Measurements from ENCODE around the gene ARHGAP18. TPM values are rescaled to one million over a fixed set of nuclear protein-coding genes. Genes with fewer than 3 reads are reported as not detected.

ARHGAP18 gene
- total and polyA plus RNA-seq, 5 donors from 2014 or later: 2.2 to 5.4 (median 5.0) TPM

DNA sequence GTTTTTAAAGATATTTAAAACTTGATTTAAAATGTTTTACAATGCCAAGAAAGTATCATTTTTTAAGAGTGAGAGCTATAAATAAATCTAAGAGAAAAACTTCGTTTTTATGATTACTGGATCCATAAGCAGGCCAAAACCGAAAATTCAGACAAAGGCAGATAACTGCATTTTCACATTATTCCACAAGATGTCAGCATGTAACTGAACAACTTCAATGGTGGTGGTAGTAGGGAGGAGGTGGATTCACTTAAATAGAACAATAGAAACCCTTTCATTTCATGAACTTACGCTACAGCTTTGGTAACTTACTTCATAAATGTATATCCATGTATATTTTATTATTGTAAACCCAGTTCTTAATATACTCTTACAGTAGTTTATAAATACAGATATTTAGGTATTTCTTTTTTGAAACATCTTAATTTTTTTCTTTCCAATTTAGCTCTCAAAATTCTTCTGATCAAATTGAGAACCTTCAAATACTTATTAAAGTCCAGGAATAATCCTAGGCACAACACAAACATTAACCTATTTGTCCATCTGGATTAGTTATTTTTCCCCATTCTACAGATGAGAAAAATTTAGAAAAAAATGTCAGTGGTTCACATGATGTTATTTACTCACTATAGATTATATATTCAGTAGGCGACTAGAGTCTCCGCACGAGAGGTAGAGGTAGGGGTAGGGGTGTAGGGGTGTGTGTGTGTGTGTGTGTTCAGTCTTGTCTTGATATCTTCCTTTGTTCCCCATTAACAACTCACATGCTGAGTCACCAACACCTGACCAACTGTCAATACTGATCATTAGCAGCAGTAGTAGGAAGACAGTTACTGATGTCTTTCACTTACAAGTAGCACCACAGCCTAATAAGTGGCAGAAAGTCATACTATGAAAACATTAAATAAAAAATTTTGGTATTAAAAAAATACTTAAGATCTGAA, 111.5 kb downstream of the ARHGAP18 start:
- H3K4me3 Mint-ChIP-seq: no peak overlapping the region
- DNase-seq (peak in 2 of 3 donors; percentile 75 to 84), ATAC-seq (ENCODE audit: low read depth in 2 of 2) (peak; percentile 86 to 89)
- Histone ChIP-seq H3K36me3 (ENCODE audit: control insufficient read depth, insufficient read depth, low read length) (no peaks in the 10 kb centered on the region), H3K9me3 (ENCODE audit: control insufficient read depth in 2 of 2, low read length in 2 of 2) (no peaks in the 10 kb centered on the region), H3K4me3 (ENCODE audit: low read depth, low read length) (peak overlapping the region; percentile 15), H3K4me1 (ENCODE audit: control insufficient read depth, insufficient read depth, low read length, poor library complexity, severe bottlenecking) (no peaks in the 10 kb centered on the region), H3K27me3 (ENCODE audit: control insufficient read depth, insufficient read depth, low read length) (no peaks in the 10 kb centered on the region), H3K27ac (ENCODE audit: insufficient read depth, low read length, poor library complexity, severe bottlenecking) (no peak overlapping the region)
- H3K4me1 Mint-ChIP-seq: peaks cover 0 to 4% (median 0%) of the 10 kb centered on the region in 4 donors
- no peak overlapping the region for H3K27ac Mint-ChIP-seq
- no peaks in the 10 kb centered on the region for H3K9me3 Mint-ChIP-seq
- no peaks in the 10 kb centered on the region for H3K36me3 Mint-ChIP-seq
- H3K27me3 Mint-ChIP-seq: no peaks in the 10 kb centered on the region

DNA sequence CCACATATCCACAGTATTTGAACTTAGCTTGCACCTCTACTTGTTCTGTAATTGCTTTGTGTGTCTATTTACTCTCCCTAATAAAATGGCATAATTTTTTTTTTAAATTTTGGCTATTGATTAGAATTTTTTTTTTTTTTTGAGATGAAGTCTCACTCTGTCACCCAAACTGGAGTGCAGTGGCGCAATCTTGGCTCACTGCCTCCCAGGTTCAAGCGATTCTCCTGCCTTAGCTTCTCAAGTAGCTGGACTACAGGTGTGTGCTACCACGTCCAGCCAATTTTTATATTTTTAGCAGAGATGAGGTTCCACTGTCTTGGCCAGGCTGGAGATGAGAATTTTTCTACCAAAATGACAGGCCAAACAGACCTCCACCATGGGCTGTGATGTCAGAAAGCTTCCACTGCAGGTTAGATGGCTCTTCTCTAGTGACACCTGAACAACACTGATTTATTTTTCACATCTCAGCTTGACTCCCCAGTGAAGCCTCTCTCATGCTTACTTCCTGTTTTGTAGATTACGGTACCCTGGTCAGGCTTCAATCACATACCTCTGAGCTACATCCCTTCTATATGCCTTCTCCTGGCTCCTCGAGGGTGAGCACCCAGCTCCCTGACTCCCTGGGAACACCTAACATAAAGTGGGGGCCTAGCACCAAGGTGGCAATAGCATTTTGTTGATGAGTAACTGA, 112.8 kb downstream of the ARHGAP18 start:
- Histone ChIP-seq H3K9me3 (ENCODE audit: control insufficient read depth in 2 of 2, low read length in 2 of 2) (no peaks in the 10 kb centered on the region), H3K4me1 (ENCODE audit: control insufficient read depth, insufficient read depth, low read length, poor library complexity, severe bottlenecking) (no peaks in the 10 kb centered on the region), H3K36me3 (ENCODE audit: control insufficient read depth, insufficient read depth, low read length) (no peaks in the 10 kb centered on the region), H3K27ac (ENCODE audit: insufficient read depth, low read length, poor library complexity, severe bottlenecking) (no peak overlapping the region), H3K4me3 (ENCODE audit: low read depth, low read length) (no peak overlapping the region), H3K27me3 (ENCODE audit: control insufficient read depth, insufficient read depth, low read length) (no peaks in the 10 kb centered on the region)
- H3K9me3 Mint-ChIP-seq: no peaks in the 10 kb centered on the region
- peak overlapping the region in 1 of 3 donors; percentile 10 for H3K27ac Mint-ChIP-seq
- peaks cover 0 to 4% (median 0%) of the 10 kb centered on the region in 4 donors for H3K4me1 Mint-ChIP-seq
- no peak for DNase-seq
- H3K36me3 Mint-ChIP-seq: no peaks in the 10 kb centered on the region
- ATAC-seq (ENCODE audit: low read depth in 2 of 2): no peak
- no peak overlapping the region for H3K4me3 Mint-ChIP-seq
- H3K27me3 Mint-ChIP-seq: no peaks in the 10 kb centered on the region

DNA sequence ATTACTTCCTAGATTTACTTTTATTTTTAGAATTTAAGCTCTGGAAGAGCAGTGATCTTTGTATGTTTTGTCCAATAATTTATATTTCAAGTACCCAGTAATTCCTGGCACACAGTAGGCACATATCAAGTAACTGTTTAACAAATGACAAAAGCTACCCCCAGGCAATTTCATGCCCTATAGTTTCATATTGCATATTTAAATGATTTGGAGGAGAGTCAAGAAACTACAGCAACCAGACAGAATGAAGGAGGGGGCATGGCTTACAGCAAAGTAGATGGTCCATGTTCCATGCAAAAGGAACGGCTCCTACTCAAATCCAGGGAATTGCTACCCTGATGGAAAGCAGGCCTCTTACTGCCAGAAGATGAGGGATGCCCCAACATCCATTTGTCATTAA, 113.5 kb downstream of the ARHGAP18 start:
- no peak for DNase-seq
- Histone ChIP-seq H3K9me3 (ENCODE audit: control insufficient read depth in 2 of 2, low read length in 2 of 2) (no peaks in the 10 kb centered on the region), H3K27ac (ENCODE audit: insufficient read depth, low read length, poor library complexity, severe bottlenecking) (no peak overlapping the region), H3K27me3 (ENCODE audit: control insufficient read depth, insufficient read depth, low read length) (no peaks in the 10 kb centered on the region), H3K4me1 (ENCODE audit: control insufficient read depth, insufficient read depth, low read length, poor library complexity, severe bottlenecking) (no peaks in the 10 kb centered on the region), H3K36me3 (ENCODE audit: control insufficient read depth, insufficient read depth, low read length) (no peaks in the 10 kb centered on the region), H3K4me3 (ENCODE audit: low read depth, low read length) (no peak overlapping the region)
- Mint-ChIP-seq H3K4me1 (peaks cover 0 to 4% (median 0%) of the 10 kb centered on the region in 4 donors), H3K27ac (no peak overlapping the region), H3K4me3 (no peak overlapping the region), H3K27me3 (no peaks in the 10 kb centered on the region), H3K9me3 (no peaks in the 10 kb centered on the region), H3K36me3 (no peaks in the 10 kb centered on the region)
- ATAC-seq (ENCODE audit: low read depth in 2 of 2): no peak

DNA sequence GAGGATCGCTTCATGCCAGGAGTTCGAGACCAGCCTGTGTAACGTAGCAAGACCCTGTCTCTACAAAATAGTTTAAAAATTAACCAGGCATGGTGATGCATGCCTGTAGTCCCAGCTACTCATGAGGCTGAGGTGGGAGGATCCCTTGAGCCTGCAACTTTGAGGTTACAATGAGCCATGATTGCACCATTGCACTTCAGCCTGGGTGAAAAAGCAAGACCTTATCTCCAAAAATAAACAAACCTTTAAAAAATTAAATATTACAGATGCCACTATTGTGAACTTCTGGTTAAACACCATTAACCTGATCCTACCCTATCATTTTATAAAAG, 116.8 kb downstream of the ARHGAP18 start:
- H3K27ac ChIP-seq (ENCODE audit: insufficient read depth, low read length, poor library complexity, severe bottlenecking): no peak overlapping the region
- H3K27me3 Mint-ChIP-seq: no peaks in the 10 kb centered on the region
- H3K4me3 Mint-ChIP-seq: no peak overlapping the region
- H3K9me3 ChIP-seq (ENCODE audit: control insufficient read depth in 2 of 2, low read length in 2 of 2): no peaks in the 10 kb centered on the region
- H3K9me3 Mint-ChIP-seq: peaks cover 0 to 2% (median 0%) of the 10 kb centered on the region in 7 donors
- peaks cover 7% of the 10 kb centered on the region for H3K36me3 Mint-ChIP-seq
- peaks cover 0 to 4% (median 1%) of the 10 kb centered on the region in 4 donors for H3K4me1 Mint-ChIP-seq
- H3K4me1 ChIP-seq (ENCODE audit: control insufficient read depth, insufficient read depth, low read length, poor library complexity, severe bottlenecking): no peaks in the 10 kb centered on the region
- DNase-seq: no peak
- no peaks in the 10 kb centered on the region for H3K36me3 ChIP-seq (ENCODE audit: control insufficient read depth, insufficient read depth, low read length)
- H3K27ac Mint-ChIP-seq: no peak overlapping the region
- no peak for ATAC-seq (ENCODE audit: low read depth in 2 of 2)
- no peak overlapping the region for H3K4me3 ChIP-seq (ENCODE audit: low read depth, low read length)
- H3K27me3 ChIP-seq (ENCODE audit: control insufficient read depth, insufficient read depth, low read length): no peaks in the 10 kb centered on the region

DNA sequence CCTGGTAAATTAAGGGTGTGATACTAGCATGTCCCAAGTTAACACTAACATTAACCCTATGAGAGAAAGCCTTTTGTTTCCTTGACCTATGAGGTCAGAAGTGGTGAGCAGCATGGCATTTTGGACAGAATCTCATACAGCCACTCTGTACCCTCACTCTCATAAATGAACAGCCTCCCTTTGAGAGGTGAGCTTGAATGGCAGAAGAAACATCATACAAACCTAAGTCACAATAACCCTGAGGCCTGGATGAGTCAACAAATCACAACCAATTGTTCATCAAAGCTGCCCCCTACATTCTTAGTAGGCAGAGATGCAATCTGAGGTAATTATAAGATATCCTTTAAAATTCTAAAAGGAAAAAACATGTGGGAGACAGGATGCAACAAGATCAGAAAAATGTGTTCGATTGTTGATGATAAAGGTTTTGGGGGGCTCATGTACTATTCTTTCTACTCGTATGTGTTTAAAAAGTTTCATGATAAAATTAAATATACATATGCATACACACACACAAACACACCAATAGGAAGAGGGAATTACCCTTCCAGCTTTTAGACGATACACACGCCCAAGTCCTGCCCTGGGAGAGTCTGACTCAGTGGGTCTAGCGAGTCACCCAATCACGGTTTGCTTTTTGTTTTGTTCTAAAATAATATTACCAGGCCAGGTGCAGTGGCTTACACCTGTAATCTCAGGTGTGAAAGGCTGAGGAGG, 117.3 kb downstream of the ARHGAP18 start:
- H3K4me1 Mint-ChIP-seq: peaks cover 0 to 4% (median 1%) of the 10 kb centered on the region in 4 donors
- peaks cover 10% of the 10 kb centered on the region for H3K36me3 Mint-ChIP-seq
- no peaks in the 10 kb centered on the region for H3K27me3 Mint-ChIP-seq

DNA sequence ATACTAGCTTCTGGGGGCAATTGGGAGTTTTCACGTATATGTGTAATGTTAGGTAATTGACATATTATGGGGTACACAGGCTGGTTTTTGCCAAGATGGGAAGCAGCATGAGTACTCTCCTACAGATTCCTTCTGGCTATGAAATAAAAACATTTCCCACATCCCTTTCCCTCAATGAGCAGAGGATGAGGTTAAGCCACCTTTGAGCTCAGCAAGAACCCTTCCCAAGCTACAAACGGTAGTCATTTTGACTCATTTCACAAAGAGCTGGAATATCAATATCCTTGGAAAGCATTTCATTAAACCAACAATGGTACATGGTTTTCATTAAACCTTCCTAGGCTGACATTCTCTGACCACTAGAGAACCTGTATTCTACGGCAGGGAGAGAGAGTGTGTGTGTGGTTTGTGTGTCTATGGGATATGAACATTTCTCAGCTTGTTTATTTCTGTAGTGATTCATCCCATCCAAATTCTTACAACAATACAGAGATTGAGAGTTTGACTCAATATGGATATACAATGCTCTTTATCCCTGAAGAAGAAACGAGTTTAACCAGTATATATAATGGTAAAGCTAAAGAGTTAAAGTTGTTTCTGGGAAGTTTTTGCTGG, 119.5 kb downstream of the ARHGAP18 start:
- Mint-ChIP-seq H3K36me3 (peaks cover 12% of the 10 kb centered on the region), H3K27me3 (no peaks in the 10 kb centered on the region), H3K9me3 (peaks cover 0 to 2% (median 0%) of the 10 kb centered on the region in 7 donors), H3K27ac (no peak overlapping the region), H3K4me1 (peaks cover 0 to 2% (median 0%) of the 10 kb centered on the region in 4 donors), H3K4me3 (no peak overlapping the region)
- Histone ChIP-seq H3K4me1 (ENCODE audit: control insufficient read depth, insufficient read depth, low read length, poor library complexity, severe bottlenecking) (no peaks in the 10 kb centered on the region), H3K9me3 (ENCODE audit: control insufficient read depth in 2 of 2, low read length in 2 of 2) (no peaks in the 10 kb centered on the region), H3K27ac (ENCODE audit: insufficient read depth, low read length, poor library complexity, severe bottlenecking) (no peak overlapping the region), H3K27me3 (ENCODE audit: control insufficient read depth, insufficient read depth, low read length) (no peaks in the 10 kb centered on the region), H3K36me3 (ENCODE audit: control insufficient read depth, insufficient read depth, low read length) (no peaks in the 10 kb centered on the region), H3K4me3 (ENCODE audit: low read depth, low read length) (no peak overlapping the region)
- no peak for DNase-seq
- ATAC-seq (ENCODE audit: low read depth in 2 of 2): no peak

More for the DNA sequence above, 117.3 kb downstream of the ARHGAP18 start:
- Mint-ChIP-seq H3K27ac (no peak overlapping the region), H3K4me3 (no peak overlapping the region), H3K9me3 (peaks cover 0 to 2% (median 0%) of the 10 kb centered on the region in 7 donors)
- no peak overlapping the region for H3K4me3 ChIP-seq (ENCODE audit: low read depth, low read length)
- no peaks in the 10 kb centered on the region for H3K27me3 ChIP-seq (ENCODE audit: control insufficient read depth, insufficient read depth, low read length)
- no peaks in the 10 kb centered on the region for H3K9me3 ChIP-seq (ENCODE audit: control insufficient read depth in 2 of 2, low read length in 2 of 2)
- no peaks in the 10 kb centered on the region for H3K36me3 ChIP-seq (ENCODE audit: control insufficient read depth, insufficient read depth, low read length)
- ATAC-seq (ENCODE audit: low read depth in 2 of 2) (no peak), DNase-seq (no peak)
- no peak overlapping the region for H3K27ac ChIP-seq (ENCODE audit: insufficient read depth, low read length, poor library complexity, severe bottlenecking)
- H3K4me1 ChIP-seq (ENCODE audit: control insufficient read depth, insufficient read depth, low read length, poor library complexity, severe bottlenecking): no peaks in the 10 kb centered on the region

DNA sequence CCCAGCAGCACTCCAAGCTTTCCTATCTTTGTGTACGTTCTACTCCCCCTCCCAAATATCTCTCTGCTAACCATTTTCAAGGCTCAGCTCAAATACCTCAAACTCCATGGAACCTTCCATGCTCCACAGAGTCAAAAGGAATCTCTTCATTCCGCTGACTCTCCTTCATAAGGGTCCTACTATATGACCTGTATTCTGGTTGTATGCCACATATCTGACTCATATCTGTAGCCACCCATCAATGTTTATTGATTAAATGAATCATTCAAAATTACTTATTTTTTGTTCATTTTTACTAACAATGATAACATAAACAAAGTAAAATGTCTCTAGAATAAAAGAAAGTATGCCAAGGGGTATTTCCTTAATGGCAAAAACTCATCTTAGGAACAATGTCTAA, 123.2 kb downstream of the ARHGAP18 start:
- ATAC-seq (ENCODE audit: low read depth in 2 of 2) (no peak), DNase-seq (no peak)
- H3K36me3 Mint-ChIP-seq: peaks cover 12% of the 10 kb centered on the region
- H3K4me1 Mint-ChIP-seq: peaks cover 0 to 2% (median 0%) of the 10 kb centered on the region in 4 donors
- H3K27me3 ChIP-seq (ENCODE audit: control insufficient read depth, insufficient read depth, low read length): no peaks in the 10 kb centered on the region
- peaks cover 0 to 2% (median 0%) of the 10 kb centered on the region in 7 donors for H3K9me3 Mint-ChIP-seq
- no peaks in the 10 kb centered on the region for H3K4me1 ChIP-seq (ENCODE audit: control insufficient read depth, insufficient read depth, low read length, poor library complexity, severe bottlenecking)
- no peak overlapping the region for H3K4me3 Mint-ChIP-seq
- H3K4me3 ChIP-seq (ENCODE audit: low read depth, low read length): no peak overlapping the region
- H3K36me3 ChIP-seq (ENCODE audit: control insufficient read depth, insufficient read depth, low read length): no peaks in the 10 kb centered on the region
- no peaks in the 10 kb centered on the region for H3K9me3 ChIP-seq (ENCODE audit: control insufficient read depth in 2 of 2, low read length in 2 of 2)
- H3K27ac ChIP-seq (ENCODE audit: insufficient read depth, low read length, poor library complexity, severe bottlenecking): no peak overlapping the region
- H3K27me3 Mint-ChIP-seq: no peaks in the 10 kb centered on the region
- no peak overlapping the region for H3K27ac Mint-ChIP-seq
